NCI-H2196 treated with DMSO at 0.1 percent for 48 hours (cell line): ENCODE measurements around the gene CDYL.
"Not testable (repeated sequence)": the region's sequence is repeated elsewhere in the genome, so short reads cannot be mapped to it uniquely, and the experiment has no call there.

Experiments
- DNase-seq: peaks from one replicate; lab custom pipeline; 2025; ENCODE audit not compliant: unreplicated experiment; lab: John Stamatoyannopoulos, UW

CDYL gene

DNA sequence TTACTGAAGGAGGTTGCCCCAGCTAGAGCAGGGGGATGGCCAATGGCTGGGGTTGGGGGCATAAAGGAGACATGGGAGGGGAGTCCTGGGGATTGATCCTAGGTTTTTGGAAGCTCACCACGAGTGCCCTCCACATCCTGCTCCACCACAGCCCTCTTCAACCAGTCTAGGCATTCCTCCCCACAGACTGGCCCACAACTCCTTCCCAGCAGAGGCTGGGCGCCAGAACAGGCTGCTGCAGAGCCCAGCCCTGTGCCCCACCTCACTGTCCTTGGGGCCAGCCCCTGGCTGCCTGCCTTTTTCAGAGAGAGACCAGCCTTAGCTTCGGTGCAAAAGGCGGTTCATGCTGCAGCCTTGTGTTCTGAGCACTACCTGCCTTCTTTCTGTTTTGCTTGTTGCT is 211.2 kb downstream of the CDYL start:
- DNase-seq: no peak

DNA sequence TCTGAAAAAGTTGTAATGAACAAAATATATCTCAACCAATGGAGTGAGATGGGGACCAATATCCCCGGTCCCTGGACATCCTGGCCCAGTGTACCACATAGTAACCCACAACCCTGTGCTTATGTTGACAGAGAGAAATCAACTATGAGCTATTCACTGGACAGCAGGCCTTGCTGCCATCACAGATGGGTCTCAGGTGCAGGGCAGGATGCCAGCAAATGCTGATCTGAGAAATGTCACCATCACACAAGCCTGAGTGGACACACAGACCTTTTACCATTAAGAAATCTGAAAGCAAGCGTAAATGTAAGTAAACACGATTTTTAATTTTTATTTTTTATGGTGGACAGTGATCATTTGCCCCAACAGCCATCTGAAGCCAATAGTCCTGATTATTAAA is 218.5 kb downstream of the CDYL start:
- no peak for DNase-seq

DNA sequence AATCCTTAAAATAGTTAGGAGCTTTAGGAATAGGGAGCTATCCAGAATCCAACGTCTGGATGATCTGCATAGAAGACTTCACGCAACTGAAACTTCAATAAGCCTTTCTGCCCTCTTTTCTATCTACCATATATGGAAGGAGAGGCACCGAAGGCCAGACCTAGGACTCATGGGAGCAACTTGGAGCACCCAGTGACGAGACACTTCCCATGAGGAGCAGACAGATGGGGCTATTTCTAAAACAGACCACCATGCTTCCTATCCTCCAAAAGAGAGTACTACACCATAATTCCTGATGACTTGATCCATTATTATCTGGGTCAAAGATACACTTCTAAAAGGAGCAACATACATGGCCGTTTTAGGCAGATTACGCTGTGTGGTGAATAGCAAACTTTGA is 221.7 kb downstream of the CDYL start:
- no peak for DNase-seq

DNA sequence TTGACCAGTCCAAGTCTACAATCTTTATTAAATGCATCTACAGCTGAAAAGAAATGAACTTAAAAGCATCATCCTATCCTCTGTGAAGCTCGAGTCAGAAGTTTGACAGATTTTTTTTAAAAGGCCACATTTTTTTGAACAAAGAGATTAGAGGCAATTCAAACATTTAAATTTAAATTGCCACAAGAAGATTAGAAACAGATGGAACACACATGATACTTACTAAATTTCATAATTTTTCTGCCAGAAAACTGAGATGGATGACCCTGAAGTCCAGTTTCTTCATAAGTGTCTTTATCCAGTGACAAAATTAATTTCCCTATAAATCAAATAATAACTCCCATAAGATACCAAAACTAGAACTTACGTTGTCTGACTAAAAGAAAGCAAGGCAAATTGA is 223.4 kb downstream of the CDYL start:
- DNase-seq: no peak

DNA sequence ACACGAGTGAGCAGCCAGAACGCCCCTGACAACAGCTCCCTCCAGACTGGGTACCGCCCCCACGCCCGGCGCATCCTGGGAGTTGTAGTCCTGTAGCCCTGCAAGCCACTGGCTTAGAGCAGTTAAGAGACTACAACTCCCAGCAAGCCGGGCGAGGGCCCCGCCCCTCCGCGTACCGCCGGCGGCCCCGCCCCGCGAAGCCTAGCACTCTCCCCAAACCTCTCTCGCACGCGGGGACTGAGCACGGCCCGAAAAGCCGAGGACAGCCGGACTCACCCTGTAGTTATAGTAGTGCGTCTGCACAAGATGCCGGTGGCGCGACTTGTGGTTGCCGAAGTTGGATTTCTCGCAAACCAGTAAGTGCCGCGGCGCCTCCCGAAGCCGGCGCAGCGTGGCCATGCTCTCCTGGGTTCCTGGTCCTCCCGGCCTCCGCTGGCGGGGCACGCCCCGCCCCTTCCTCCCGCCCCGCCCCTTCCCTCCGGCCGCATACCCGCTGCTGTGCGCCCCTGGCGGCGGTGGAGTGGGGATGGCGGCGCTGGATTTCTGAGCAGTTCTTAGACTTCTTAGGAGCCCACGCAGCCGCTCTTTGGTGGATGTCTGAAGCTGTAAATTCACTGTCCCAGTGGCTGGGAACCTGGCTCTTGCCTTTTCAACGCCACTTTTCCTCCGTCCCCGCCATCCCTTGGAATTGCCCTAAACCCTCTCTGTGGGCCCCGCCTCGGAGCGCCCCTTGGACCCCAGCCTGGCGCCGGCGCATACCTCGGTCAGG is 227.6 kb downstream of the CDYL start, which contains the start of gene RPP40:
Gene RPP40 (minus strand): TSS at position 434 of the 769 bp plus-strand sequence. CDS start 35 bp downstream, at position 399.
- peak; percentile 92 for DNase-seq

DNA sequence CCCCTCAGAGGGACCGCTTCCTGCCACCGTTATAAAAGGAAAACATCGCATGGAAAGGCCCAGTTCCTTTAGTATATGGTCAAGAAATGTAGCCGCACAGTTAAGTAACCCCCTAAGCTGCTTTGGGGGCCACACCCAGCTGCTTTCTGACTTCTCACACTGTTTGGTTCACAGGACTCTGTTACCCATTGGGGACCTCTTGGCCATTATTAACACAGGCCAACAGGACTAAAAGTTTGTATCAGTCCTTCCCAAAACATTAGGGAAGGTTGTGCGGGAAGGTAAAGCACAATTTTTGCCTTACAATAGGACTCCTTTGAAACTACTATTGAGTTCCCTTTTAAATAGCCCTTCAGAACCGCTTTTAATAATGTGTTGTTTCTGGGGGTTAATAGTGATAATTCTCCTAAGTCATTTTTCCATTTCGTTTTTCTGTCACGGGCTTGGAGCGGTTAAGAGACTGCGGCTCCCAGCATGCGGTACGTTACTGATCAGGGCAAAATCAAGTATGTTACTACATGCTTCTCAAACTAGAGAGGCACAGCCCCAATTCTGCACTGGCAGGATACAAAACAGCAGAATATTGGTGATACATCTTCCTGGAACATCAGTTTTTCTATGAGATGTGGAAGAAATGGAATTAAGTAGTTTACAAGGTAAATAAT is 228.3 kb downstream of the CDYL start:
- DNase-seq: no peak

DNA sequence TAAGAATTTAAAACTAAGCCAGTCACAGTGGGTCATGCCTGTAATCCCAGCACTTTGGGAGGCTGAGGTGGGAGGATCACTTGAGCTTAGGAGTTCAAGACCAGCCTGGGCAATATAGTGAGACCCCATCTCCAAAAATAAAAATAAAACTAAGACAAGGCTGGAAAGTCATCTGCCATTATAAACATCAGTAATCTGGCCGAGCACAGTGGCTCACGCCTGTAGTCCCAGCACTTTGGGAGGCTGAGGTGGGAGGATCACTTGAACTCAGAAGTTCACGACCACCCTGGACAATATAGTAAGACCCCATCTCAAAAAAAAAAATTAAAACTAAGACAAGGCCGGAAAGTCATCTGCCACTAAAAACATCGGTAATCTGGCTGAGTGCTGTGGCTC is 228.8 kb downstream of the CDYL start:
- not testable (repeated sequence) for DNase-seq
